ENCODE results near the gene PTDSS2.

The PTDSS2 gene

DNA sequence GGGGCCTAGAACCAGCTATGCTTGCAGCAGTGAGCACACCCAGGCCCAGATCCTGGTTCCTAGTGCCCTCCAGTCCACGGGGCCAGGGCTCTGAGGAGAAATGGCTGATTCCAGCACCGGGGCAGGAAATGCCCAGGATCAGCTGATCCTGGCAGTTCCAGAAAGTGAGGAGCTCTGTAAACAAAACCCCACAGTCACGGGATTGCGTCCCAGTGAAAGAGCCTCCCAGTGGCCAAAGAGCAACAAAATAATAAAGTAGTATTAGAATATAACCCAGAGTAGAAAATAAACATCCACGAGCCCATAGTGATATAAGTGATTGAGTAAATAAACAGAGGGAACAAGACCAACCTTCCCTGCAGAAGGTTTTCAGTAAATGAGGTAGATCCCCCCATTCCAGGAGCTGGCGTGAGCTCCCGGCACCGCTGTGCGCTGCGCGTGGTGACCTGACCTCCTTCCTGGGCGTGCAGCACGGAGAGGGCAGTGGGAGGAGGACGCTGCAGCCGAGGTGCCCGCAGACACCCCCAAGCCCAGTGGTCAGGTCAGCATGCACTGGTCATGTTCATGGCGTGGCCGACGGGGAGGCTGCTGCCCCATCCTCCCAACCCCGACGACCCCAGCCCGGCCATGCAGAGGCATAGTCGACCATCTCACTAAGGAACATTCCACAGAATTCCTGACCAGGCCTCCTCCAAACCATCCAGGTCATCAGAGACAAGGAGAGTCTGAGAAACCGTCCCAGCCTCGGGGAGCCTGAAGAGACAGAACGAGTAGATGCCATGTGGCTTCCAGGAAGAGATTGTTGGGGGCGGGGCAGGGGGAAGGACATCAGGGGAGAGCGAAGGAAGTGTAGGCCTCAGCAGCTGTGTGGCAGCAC, 19.8 kb downstream of the PTDSS2 start:
- DNase-seq (ENCODE audit: low read depth) = no peak

GRCh38 chr11:471468-472145, 21.5 kb downstream of the PTDSS2 start:
- DNase-seq (ENCODE audit: low read depth) = no peak

DNA sequence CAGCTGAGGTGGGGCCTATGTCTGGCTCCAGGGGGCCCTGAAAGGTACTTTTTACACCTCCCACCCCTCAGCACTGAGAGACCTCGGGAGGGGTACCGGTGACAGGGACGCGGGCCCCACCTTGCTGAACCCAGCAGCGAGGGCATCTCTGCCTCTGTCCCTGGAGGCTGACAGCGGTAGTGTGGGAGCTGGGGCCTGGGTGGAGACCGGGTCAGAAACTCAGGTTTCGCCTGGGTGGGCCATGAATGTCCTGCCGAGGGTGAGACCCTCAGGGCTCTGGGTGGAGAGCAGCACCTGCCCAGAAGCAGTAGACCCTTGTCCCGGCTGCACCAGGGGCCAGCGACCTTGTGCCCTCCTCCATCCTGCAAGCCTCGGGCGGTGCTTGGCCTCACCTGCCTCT, 22.2 kb downstream of the PTDSS2 start:
- DNase-seq (ENCODE audit: low read depth) = no peak

- DNase-seq (ENCODE audit: low read depth) = no peak
These were observed 22.7 kb downstream of the PTDSS2 start for GRCh38 chr11:472816-473215.

GRCh38 chr11:473415-473814, 23.3 kb downstream of the PTDSS2 start:
- no peak for DNase-seq (ENCODE audit: low read depth)

DNA sequence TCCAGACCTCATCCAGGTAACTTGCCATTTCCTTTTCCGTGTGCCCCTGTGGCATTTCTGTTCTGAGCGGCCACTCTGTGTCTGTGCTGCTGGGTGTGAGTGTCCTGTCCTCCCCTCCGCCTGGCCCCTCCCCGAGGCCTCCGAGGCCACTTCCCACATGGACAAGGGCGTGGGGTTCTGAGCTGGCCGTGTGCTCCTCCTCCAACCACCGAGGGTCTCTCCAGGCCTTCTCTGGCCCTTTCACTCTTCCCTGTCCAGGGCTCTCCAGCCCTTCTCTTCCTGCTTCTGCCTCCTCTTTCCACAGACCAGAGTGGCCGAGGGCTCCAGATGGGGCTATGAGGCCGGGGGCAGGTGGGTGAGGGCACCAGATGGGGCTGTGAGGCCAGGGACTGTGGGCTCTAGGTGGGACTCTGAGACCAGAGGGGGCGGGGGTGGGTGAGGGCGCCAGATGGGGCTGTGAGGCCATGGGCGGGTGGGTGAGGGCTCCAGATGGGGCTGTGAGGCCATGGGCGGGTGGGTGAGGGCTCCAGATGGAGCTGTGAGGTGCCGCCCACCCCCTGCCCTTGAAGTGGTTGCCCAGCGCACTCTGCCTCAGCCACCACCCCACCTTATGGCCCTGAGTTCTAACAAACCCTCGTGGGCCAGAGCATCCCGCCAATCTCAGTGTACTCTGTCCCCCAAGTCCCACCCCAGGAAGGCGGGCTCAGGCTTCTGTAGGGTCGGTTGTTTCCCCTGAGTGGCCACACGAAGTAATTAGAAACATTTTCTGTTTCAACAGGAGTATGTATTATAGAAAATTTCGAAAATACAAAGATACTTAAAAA, 24.1 kb downstream of the PTDSS2 start:
- DNase-seq (ENCODE audit: low read depth) = no peak

DNA sequence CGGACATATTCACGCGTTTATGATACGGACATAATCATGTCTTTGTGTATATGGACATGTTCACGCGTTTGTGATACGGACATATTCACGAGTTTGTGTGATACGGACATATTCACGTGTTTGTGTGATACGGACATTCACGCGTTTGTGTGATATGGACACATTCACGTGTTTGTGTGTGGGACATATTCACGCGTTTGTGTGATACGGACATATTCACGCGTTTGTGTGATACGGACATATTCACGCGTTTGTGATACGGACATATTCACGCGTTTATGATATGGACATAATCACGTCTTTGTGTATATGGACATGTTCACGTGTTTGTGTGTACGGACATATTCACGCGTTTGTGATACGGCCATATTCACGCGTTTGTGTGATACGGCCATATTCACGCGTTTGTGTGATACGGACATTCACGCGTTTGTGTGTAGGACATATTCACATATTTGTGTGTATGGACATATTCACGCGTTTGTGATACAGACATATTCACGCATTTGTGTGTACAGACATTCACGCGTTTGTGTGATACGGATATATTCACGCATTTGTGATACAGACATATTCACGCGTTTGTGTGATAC, 24.9 kb downstream of the PTDSS2 start:
- no peak for DNase-seq (ENCODE audit: low read depth)

DNA sequence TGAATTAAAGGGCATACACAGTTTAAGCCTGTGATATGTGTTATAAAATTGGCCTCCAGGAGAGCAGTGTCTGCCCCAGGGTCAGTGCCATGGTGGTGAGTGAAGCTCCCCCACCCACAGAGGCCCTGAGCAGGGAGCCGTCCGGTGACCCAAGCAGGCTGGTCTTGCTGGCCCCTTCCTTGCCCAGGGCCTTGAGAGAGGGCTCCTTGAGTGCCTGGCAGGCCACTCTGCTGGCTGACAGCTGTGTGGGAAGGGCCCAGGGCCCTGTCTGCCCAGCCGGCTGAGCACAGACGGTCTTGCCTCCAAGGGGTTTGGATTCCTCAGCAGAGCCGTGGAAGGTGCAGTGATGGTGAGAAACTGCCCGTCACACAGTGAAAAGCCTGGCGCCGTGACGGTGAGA, 25.9 kb downstream of the PTDSS2 start:
- DNase-seq (ENCODE audit: low read depth) = no peak

DNA sequence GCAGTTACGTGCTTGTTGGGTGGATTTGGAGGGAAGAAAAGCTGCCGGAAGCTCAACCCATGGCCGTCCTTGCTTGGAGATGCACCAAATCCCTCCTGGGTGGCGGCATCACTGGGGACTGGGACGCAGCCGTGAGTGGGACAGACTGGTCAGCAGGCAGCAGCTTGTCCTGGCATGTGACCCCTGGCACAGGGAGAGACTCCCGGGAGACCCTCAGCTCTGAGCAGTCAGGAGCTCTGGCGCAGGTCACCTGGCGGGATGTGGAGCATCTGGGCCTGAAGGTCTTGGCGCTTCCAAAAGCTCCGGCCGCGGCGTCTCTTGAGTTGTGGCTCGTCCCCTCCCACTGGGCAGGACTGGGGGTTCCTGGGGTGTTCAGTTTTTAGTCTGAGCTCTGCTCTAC, 26.3 kb downstream of the PTDSS2 start:
- DNase-seq (ENCODE audit: low read depth) = no peak

DNA sequence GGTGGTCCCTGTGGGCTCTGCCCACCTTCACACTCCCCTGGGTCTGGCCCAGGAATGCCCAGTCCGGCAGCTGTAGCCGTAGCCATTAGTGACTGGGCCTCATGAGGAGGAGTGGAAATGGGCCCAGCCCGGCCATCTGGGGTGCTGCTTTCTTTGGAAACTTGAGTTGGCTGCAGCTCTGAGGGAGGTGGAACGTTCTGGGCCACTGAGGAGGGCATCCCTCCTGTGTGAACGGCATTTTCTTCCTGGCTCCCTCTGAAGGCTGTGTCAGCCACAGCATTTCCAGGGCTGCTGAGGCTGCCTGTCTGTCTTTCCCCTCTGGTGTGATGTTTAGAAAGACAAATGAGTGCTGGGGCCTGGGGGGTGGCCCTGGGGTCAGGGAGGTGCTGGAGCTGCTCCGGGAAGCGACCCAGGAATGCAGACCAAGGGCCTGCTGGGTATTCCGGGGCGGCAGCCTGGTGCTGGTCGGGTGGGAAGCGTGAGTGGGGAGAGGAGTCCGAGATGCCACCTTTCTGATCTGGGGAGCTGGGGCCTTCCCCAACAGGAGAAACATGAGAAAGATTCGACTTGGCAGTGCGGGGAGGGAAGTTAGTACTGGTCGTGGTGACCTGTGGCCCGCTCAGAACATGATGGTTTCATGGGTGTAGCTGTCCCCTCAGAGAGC, 27.1 kb downstream of the PTDSS2 start:
- no peak for DNase-seq (ENCODE audit: low read depth)

- no peak for DNase-seq (ENCODE audit: low read depth)
These were observed 29.2 kb downstream of the PTDSS2 start for GRCh38 chr11:479311-479710.

- DNase-seq (ENCODE audit: low read depth) = no peak
These were observed 34.5 kb downstream of the PTDSS2 start for GRCh38 chr11:484616-485015.

GRCh38 chr11:486189-486588, 36.1 kb downstream of the PTDSS2 start:
- DNase-seq (ENCODE audit: low read depth) = no peak

DNA sequence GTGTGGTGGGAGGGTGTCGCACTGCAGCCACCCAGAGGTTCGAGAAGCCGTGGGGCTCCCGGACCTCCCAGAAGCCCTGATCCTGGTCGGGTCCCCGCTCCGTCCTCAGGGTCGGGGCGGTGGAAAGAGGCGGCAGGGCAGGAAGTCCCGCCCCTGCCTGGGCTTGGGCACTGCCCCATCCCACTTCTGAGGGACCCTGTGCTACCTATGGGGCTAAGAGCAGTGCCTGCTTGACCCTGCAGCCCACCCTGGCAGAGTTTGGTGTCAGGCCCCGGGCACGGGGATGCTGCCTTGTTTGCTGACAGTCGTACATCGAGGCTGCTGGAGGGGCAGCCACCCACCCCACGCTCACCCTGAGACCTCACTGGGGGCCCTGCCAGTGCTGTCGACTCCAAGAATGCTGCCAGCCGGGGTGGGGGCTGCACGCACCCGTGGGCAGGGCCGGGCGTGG, 37.5 kb downstream of the PTDSS2 start:
- DNase-seq (ENCODE audit: low read depth) = no peak

- no peak for DNase-seq (ENCODE audit: low read depth)
These were observed 38.0 kb downstream of the PTDSS2 start for GRCh38 chr11:488062-488461.

GRCh38 chr11:488579-488978, 38.5 kb downstream of the PTDSS2 start:
- DNase-seq (ENCODE audit: low read depth) = no peak

DNA sequence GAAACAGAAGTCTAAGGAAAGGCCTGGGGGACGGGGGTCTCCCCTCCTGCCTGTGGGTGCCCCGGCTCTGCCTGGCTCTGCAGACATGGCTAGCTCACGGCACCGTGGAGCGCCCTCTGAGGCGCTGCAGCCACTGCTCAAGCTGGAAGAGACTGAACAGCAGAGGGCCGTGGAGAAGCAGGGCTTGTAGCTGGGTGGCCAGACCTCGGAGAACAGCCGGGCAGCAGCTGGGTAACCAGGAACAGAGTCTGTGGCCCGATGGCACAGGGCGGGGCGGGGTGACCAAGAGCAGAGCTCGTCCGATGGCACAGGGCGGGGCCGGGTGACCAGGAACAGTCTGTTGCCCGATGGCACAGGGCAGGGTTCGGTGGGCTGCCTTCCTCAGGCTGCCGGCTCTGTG, 38.9 kb downstream of the PTDSS2 start:
- no peak for DNase-seq (ENCODE audit: low read depth)

- DNase-seq (ENCODE audit: low read depth) = no peak
These were observed 39.6 kb downstream of the PTDSS2 start for GRCh38 chr11:489610-490185.

GRCh38 chr11:490186-490929, 40.3 kb downstream of the PTDSS2 start:
- no peak for DNase-seq (ENCODE audit: low read depth)

DNA sequence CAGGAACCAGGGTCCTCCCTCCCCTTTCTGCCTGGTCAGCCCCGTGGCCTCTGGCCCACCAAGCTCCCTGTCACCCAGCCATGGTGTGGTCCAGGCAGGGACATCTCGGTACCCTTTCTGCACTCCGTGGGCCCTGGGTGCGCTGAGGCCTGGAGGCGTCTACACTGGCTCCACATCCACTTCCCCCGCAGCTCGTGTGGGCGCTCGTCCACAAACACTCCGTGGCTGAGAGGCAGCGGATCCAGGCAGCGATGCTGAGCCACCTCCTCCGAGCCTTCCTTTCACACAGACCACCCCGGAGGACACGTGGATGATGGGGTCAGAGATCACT, 40.8 kb downstream of the PTDSS2 start:
- no peak for DNase-seq (ENCODE audit: low read depth)

- DNase-seq (ENCODE audit: low read depth) = no peak
These were observed 41.3 kb downstream of the PTDSS2 start for GRCh38 chr11:491358-491757.
